ENCODE data around the gene MEGF11. TPM values are rescaled to one million over a fixed set of nuclear protein-coding genes. Genes with fewer than 3 reads are reported as not detected.

The MEGF11 gene
- total RNA-seq, 1 experiment from 2014 or later, result 2.3 TPM

- Histone ChIP-seq H3K79me2 (ENCODE audit: insufficient read depth, low read length) (no peaks in the 10 kb centered on the region), H3K27ac (ENCODE audit: low read depth, low read length) (no peak overlapping the region), H3K9ac (ENCODE audit: low read length) (no peak overlapping the region), H3K9me3 (ENCODE audit: control insufficient read depth in 1 of 2, insufficient read depth in 1 of 2, low read depth in 1 of 2, low read length in 2 of 2) (no peaks in the 10 kb centered on the region), H3K36me3 (ENCODE audit: control insufficient read depth in 1 of 2, insufficient read depth in 2 of 2, low read length in 2 of 2) (no peaks in the 10 kb centered on the region), H3K27me3 (ENCODE audit: insufficient read depth, low read length) (no peaks in the 10 kb centered on the region), H3K9me2 (ENCODE audit: insufficient read depth) (no peaks in the 10 kb centered on the region), H4K20me1 (ENCODE audit: insufficient read depth) (no peaks in the 10 kb centered on the region), H2AFZ (ENCODE audit: low read depth, low read length, poor library complexity, severe bottlenecking) (no peak overlapping the region), H3K4me2 (ENCODE audit: low read length) (no peak overlapping the region), H3K4me3 (replicated peaks in 1 of 2; ENCODE audit: low read depth in 1 of 2, low read length in 2 of 2) (no peak overlapping the region), H3K4me1 (ENCODE audit: control insufficient read depth in 1 of 2, insufficient read depth in 2 of 2, low read length in 2 of 2) (no peaks in the 10 kb centered on the region)
- RAD21 ChIA-PET (ENCODE audit: low non-redundant PET in 1 of 2, low total read pairs in 2 of 2, uncharacterized antibody in 2 of 2, unreplicated experiment in 2 of 2), result no interaction called here
- POLR2A ChIA-PET, result no interaction called here
- CTCF ChIA-PET, result interaction anchor here (1.3 kb wide), 1 partner anchor 9 kb away, joined by 3 read pairs; no protein-coding TSS in a partner anchor
- BruUV-seq (replicated peaks), result no TSS peak
- intact Hi-C loops (cut with micrococcal nuclease), result no loop called here
- DNase-seq (ENCODE audit: low read depth, low spot score) (no peak), ATAC-seq (no peak)
- TF ChIP-seq, protein P1, sequence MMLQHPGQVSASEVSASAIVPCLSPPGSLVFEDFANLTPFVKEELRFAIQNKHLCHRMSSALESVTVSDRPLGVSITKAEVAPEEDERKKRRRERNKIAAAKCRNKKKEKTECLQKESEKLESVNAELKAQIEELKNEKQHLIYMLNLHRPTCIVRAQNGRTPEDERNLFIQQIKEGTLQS (IDR thresholded peaks at IDR 0.05), result no peak
- TF ChIP-seq ZNF274 (IDR thresholded peaks at IDR 0.05; ENCODE audit: low read depth, low read length), result no peak
- no peak for TF ChIP-seq FOSL1 (IDR thresholded peaks at IDR 0.05; ENCODE audit: low read depth)
- TF ChIP-seq TCF7L2 (IDR thresholded peaks at IDR 0.05; ENCODE audit: borderline replicate concordance, extremely low read depth, insufficient read depth, insufficient read length), result no peak
- TF ChIP-seq, protein P2, sequence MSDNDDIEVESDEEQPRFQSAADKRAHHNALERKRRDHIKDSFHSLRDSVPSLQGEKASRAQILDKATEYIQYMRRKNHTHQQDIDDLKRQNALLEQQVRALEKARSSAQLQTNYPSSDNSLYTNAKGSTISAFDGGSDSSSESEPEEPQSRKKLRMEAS (IDR thresholded peaks at IDR 0.05), result no peak
- TF ChIP-seq REST (IDR thresholded peaks at IDR 0.05; ENCODE audit: low read depth), result no peak
- TF ChIP-seq ELF1 (IDR thresholded peaks at IDR 0.05; ENCODE audit: borderline replicate concordance, low read depth), result no peak
- no peak for TF ChIP-seq CBX3 (IDR thresholded peaks at IDR 0.05; ENCODE audit: low read depth)
- TF ChIP-seq SRF (IDR thresholded peaks at IDR 0.05; ENCODE audit: low read depth), result no peak
- no peak for TF ChIP-seq YY1 (IDR thresholded peaks at IDR 0.05; ENCODE audit: extremely low read depth, insufficient replicate concordance, low read depth, low read length)
- no peak for TF ChIP-seq SP1 (IDR thresholded peaks at IDR 0.05; ENCODE audit: low read depth)
- no peak for TF ChIP-seq POLR2A (IDR thresholded peaks at IDR 0.05; ENCODE audit: borderline replicate concordance, extremely low read depth, insufficient read depth, insufficient read length)
- TF ChIP-seq, protein P3, sequence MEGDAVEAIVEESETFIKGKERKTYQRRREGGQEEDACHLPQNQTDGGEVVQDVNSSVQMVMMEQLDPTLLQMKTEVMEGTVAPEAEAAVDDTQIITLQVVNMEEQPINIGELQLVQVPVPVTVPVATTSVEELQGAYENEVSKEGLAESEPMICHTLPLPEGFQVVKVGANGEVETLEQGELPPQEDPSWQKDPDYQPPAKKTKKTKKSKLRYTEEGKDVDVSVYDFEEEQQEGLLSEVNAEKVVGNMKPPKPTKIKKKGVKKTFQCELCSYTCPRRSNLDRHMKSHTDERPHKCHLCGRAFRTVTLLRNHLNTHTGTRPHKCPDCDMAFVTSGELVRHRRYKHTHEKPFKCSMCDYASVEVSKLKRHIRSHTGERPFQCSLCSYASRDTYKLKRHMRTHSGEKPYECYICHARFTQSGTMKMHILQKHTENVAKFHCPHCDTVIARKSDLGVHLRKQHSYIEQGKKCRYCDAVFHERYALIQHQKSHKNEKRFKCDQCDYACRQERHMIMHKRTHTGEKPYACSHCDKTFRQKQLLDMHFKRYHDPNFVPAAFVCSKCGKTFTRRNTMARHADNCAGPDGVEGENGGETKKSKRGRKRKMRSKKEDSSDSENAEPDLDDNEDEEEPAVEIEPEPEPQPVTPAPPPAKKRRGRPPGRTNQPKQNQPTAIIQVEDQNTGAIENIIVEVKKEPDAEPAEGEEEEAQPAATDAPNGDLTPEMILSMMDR (IDR thresholded peaks at IDR 0.05 in 2 of 3, conservative IDR thresholded peaks at IDR 0.05 in 1 of 3; ENCODE audit: borderline replicate concordance in 1 of 3, insufficient read depth in 1 of 3, low read depth in 2 of 3, low read length in 2 of 3), result no peak
- TF ChIP-seq SIN3A (IDR thresholded peaks at IDR 0.05; ENCODE audit: low read depth), result no peak
- TF ChIP-seq ZFX (IDR thresholded peaks at IDR 0.05), result no peak
- no peak for TF ChIP-seq EZH2 (IDR thresholded peaks at IDR 0.05)
- TF ChIP-seq POLR2AphosphoS5 (IDR thresholded peaks at IDR 0.05; ENCODE audit: low read depth, low read length), result no peak
Measured at GRCh38 chr15:65922621-65923020, 330.9 kb downstream of the MEGF11 start.
